Muscle layer of duodenum (tissue), 2 donors: ENCODE data around the gene COL27A1.

Experiments used
- H3K27ac ChIP-seq: one replicate; pipeline ENCODE4 v1.7.0; 2013; ENCODE audit warnings: mild to moderate bottlenecking, low read length
- H3K27me3 ChIP-seq: one replicate; pipeline ENCODE4 v1.7.0; 2013; ENCODE audit warnings: low read depth, mild to moderate bottlenecking, control low read depth, low read length
- H3K36me3 ChIP-seq, 2 donors: one replicate each; pipeline ENCODE4 v1.7.0; 2013; ENCODE audit warnings: low read length in 2 of 2, control low read depth in 1 of 2, mild to moderate bottlenecking in 1 of 2; ENCODE audit not compliant: insufficient read depth in 2 of 2, control insufficient read depth in 1 of 2
- H3K4me1 ChIP-seq, 2 donors: one replicate each; pipeline ENCODE4 v1.7.0; 2013; ENCODE audit warnings: low read length in 2 of 2, mild to moderate bottlenecking in 2 of 2, control low read depth in 1 of 2, moderate library complexity in 1 of 2; ENCODE audit not compliant: insufficient read depth in 2 of 2, control insufficient read depth in 1 of 2
- H3K4me3 ChIP-seq, 2 donors: one replicate each; pipeline ENCODE4 v1.7.0; 2013; ENCODE audit warnings: low read length in 2 of 2, low read depth in 1 of 2, mild to moderate bottlenecking in 1 of 2
- H3K9me3 ChIP-seq, 2 donors: one replicate each; pipeline ENCODE4 v1.7.0; 2013; ENCODE audit warnings: low read length in 2 of 2, control low read depth in 1 of 2, mild to moderate bottlenecking in 1 of 2; ENCODE audit not compliant: control insufficient read depth in 1 of 2
- donor health status: healthy.

The COL27A1 gene

GRCh38 chr9:114291886-114292590 is 136.7 kb downstream of the COL27A1 start:
- H3K9me3 ChIP-seq, result peaks cover 6 to 8% of the 10 kb centered on the region in 2 donors
- no peak overlapping the region for H3K4me3 ChIP-seq
- no peaks in the 10 kb centered on the region for H3K4me1 ChIP-seq
- no peaks in the 10 kb centered on the region for H3K27me3 ChIP-seq
- H3K27ac ChIP-seq, result no peak overlapping the region
- H3K36me3 ChIP-seq, result peaks cover 0 to 23% of the 10 kb centered on the region in 2 donors

GRCh38 chr9:114294664-114295063 is 139.3 kb downstream of the COL27A1 start:
- peaks cover 6 to 8% of the 10 kb centered on the region in 2 donors for H3K9me3 ChIP-seq
- H3K27me3 ChIP-seq, result no peaks in the 10 kb centered on the region
- H3K4me3 ChIP-seq, result no peak overlapping the region
- peaks cover 0 to 30% of the 10 kb centered on the region in 2 donors for H3K36me3 ChIP-seq
- H3K27ac ChIP-seq, result no peak overlapping the region
- no peaks in the 10 kb centered on the region for H3K4me1 ChIP-seq

DNA sequence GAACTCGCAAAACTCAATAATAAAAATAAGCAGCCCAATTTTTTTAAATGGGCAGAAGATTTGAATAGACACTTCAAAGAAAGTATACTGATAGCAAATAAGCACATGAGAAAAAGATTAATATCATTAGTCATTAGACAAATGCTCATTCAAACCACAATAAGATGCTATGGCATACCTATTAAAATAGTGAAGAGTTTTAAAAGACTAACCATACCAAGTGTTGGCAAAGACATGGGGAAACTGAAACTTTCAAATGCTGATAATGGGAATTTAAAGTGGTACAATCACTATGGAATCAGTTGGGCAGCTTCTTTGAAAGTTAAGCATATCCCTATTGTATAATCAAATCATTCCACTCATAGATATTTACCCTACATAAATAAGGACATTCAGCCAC is 141.0 kb downstream of the COL27A1 start:
- Histone ChIP-seq H3K36me3 (peaks cover 0 to 38% of the 10 kb centered on the region in 2 donors), H3K27me3 (no peaks in the 10 kb centered on the region), H3K9me3 (peaks cover 6 to 8% of the 10 kb centered on the region in 2 donors), H3K4me3 (no peak overlapping the region), H3K4me1 (no peaks in the 10 kb centered on the region), H3K27ac (no peak overlapping the region)

DNA sequence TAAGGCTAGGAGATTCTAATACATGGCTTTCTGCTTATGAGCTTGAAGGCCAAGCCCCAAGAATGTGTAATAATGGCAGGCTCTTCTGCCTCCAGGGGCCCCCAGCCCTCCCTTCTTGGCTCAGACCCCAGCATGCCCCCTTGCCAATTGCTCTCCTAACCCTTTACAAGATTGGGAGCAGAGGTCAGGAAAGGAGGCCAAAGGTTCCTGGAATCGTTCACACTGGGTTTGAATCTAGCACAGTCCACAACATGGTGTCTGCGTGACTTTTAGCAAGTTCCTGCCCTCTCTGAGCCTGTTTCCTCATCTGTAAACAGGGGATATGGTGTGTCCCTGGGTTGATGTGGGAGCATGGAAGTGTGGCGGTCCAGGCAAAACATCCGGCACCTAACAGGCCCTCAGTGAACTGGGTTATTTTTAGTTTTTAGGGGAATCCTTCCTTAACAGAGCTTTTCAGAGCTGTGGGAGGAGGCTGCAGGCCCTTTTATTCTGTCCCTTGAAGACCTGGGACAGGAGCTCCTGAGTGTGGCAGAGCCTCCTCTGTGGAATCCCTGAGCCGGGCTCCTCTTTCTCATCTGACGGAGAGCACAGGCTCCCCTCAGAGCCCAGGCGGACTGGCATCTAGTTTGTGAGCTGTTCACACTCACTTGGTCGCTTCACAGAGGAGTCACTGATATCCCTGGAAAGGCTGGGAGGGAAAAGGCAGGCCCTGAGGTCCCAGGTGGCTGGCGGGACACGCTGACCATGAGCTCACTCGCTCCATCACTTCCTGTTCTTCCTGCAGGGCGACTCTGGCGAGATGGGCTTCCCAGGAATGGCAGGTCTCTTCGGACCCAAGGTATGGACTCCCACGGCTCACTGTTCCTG is 144.2 kb downstream of the COL27A1 start:
- Histone ChIP-seq H3K9me3 (peaks cover 4 to 8% of the 10 kb centered on the region in 2 donors), H3K36me3 (peaks cover 0 to 32% of the 10 kb centered on the region in 2 donors), H3K27ac (no peak overlapping the region), H3K27me3 (no peaks in the 10 kb centered on the region), H3K4me3 (no peak overlapping the region), H3K4me1 (no peaks in the 10 kb centered on the region)

DNA sequence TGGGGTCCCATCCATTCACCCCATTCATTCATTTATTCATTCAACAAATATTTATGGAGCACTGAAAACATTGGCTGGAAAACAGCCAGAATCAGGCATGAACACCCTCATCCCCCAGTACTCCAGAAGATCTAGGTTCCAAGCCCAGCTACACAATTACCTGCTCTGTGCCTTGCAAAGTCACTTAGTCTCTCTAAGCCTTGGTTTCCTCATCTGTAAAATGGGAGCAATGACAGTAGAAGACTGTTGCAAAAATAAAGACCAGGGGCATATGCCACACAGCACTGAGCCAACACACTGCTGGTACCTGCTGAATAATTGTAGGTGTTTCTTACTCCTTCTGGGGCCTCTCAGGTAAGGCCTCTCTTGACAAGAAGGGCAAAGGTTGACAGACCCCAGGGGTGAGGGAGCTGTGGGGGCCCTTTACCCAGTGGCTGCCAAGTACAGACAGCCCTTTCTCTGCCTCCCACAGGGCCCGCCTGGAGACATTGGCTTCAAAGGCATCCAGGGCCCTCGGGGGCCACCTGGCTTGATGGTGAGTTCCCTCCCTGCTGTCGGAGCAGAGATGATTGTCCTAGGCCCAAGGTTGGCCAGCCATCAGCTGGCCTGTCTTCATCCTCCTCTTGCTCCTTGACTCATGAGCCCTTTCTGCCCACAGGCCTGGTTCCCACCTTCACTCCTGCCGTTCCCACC is 145.0 kb downstream of the COL27A1 start:
- Histone ChIP-seq H3K36me3 (peaks cover 0 to 26% of the 10 kb centered on the region in 2 donors), H3K4me3 (no peak overlapping the region), H3K27ac (no peak overlapping the region), H3K9me3 (peaks cover 0 to 1% of the 10 kb centered on the region in 2 donors), H3K4me1 (peaks cover 0 to 4% of the 10 kb centered on the region in 2 donors), H3K27me3 (no peaks in the 10 kb centered on the region)

GRCh38 chr9:114300846-114301797 is 145.8 kb downstream of the COL27A1 start:
- Histone ChIP-seq H3K4me3 (no peak overlapping the region), H3K4me1 (peaks cover 4% of the 10 kb centered on the region in 2 donors), H3K27ac (no peak overlapping the region), H3K9me3 (no peaks in the 10 kb centered on the region), H3K36me3 (peaks cover 0 to 21% of the 10 kb centered on the region in 2 donors), H3K27me3 (no peaks in the 10 kb centered on the region)

DNA sequence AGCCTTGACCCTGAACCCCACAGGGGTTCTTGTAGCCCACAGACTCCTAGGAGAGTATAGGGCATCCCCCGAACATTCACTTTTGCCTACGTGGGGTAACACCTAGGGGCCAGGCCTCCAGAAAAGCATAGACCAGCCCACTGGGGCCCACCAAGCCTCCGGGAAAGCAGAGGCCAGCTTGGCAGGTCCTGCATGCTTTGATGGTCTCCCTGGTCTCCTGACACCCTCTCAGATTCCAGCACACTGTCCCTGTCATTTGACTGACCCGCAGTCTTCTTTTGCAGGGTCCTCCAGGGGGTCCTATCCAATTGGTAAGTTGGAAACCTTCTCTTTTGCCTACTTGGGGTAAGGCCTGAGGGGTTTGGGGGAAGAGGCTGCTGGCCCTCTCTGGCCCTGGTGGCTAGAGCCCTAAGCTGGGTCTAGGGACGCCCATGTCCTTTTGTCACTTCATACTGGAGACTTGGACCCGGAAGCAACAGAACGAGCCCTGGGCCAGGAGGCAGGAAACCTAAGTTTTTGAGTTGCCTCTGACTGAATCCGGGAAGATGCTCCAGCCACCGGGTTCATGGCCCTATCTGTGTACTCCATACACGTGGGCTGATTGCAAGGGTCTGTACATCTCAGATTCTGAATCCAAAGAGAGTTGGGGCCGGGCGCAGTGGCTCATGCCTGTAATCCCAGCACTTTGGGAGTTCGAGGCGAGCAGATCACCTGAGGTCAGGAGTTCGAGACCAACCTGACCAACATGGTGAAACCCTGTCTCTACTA is 146.6 kb downstream of the COL27A1 start:
- H3K27me3 ChIP-seq, result no peaks in the 10 kb centered on the region
- no peak overlapping the region for H3K4me3 ChIP-seq
- no peaks in the 10 kb centered on the region for H3K9me3 ChIP-seq
- H3K4me1 ChIP-seq, result peaks cover 4% of the 10 kb centered on the region in 2 donors
- H3K27ac ChIP-seq, result no peak overlapping the region
- peaks cover 0 to 21% of the 10 kb centered on the region in 2 donors for H3K36me3 ChIP-seq

GRCh38 chr9:114302727-114303126 is 147.4 kb downstream of the COL27A1 start:
- peaks cover 4% of the 10 kb centered on the region in 2 donors for H3K4me1 ChIP-seq
- no peaks in the 10 kb centered on the region for H3K9me3 ChIP-seq
- no peaks in the 10 kb centered on the region for H3K27me3 ChIP-seq
- H3K27ac ChIP-seq, result no peak overlapping the region
- H3K36me3 ChIP-seq, result peaks cover 0 to 22% of the 10 kb centered on the region in 2 donors
- H3K4me3 ChIP-seq, result no peak overlapping the region

GRCh38 chr9:114303571-114303970 is 148.2 kb downstream of the COL27A1 start:
- Histone ChIP-seq H3K4me1 (peaks cover 4% of the 10 kb centered on the region in 2 donors), H3K27ac (no peak overlapping the region), H3K27me3 (no peaks in the 10 kb centered on the region), H3K36me3 (peaks cover 0 to 26% of the 10 kb centered on the region in 2 donors), H3K9me3 (no peaks in the 10 kb centered on the region), H3K4me3 (no peak overlapping the region)

- Histone ChIP-seq H3K27ac (no peak overlapping the region), H3K4me3 (no peak overlapping the region), H3K9me3 (no peaks in the 10 kb centered on the region), H3K4me1 (peaks cover 4% of the 10 kb centered on the region in 2 donors), H3K36me3 (peaks cover 0 to 24% of the 10 kb centered on the region in 2 donors), H3K27me3 (no peaks in the 10 kb centered on the region)
Measured at GRCh38 chr9:114303977-114304376, 148.6 kb downstream of the COL27A1 start.
